Bronchial epithelial cell (primary cell): Measurements from ENCODE around the gene PCDHGC4. TPM values are rescaled to one million over a fixed set of nuclear protein-coding genes. Genes with fewer than 3 reads are reported as not detected.

Experiments used
- DNase-seq: peaks from one replicate; pipeline ENCODE4 v3.0.0-alpha.2; 2010; ENCODE audit warnings: low read depth
- FAIRE-seq: peaks from 2 replicates; lab custom pipeline; 2011; peaks lifted over from hg19 to GRCh38; lab: Jason Lieb, UNC
- H3K27me3 ChIP-seq: 2 replicates; pipeline ENCODE4 v1.5.1; 2011; ENCODE audit warnings: low read length; ENCODE audit not compliant: control insufficient read depth, insufficient read depth
- H3K36me3 ChIP-seq: 2 replicates; pipeline ENCODE4 v1.5.1; 2011; ENCODE audit warnings: low read length; ENCODE audit not compliant: control insufficient read depth, insufficient read depth
- H3K4me3 ChIP-seq: 2 replicates; pipeline ENCODE4 v1.5.1; 2011; ENCODE audit warnings: mild to moderate bottlenecking, low read depth, low read length, control low read depth
- total RNA-seq: library from RNA; depleted of rRNA; stranded (reverse); fragments of >200 nt; gene quantifications from 2 replicates; pipeline ENCODE4 v1.2.1, GENCODE V29; 2014
- TF ChIP-seq, protein P1 (sequence below): IDR thresholded peaks from 2 replicates; pipeline ENCODE4 v1.5.1; 2011; ENCODE audit warnings: mild to moderate bottlenecking, moderate library complexity, low read length, control low read depth, inconsistent platforms; ENCODE audit not compliant: insufficient read depth, severe bottlenecking

PCDHGC4 gene
- 0.53 and 0.90 TPM in 2 replicates for total RNA-seq

DNA sequence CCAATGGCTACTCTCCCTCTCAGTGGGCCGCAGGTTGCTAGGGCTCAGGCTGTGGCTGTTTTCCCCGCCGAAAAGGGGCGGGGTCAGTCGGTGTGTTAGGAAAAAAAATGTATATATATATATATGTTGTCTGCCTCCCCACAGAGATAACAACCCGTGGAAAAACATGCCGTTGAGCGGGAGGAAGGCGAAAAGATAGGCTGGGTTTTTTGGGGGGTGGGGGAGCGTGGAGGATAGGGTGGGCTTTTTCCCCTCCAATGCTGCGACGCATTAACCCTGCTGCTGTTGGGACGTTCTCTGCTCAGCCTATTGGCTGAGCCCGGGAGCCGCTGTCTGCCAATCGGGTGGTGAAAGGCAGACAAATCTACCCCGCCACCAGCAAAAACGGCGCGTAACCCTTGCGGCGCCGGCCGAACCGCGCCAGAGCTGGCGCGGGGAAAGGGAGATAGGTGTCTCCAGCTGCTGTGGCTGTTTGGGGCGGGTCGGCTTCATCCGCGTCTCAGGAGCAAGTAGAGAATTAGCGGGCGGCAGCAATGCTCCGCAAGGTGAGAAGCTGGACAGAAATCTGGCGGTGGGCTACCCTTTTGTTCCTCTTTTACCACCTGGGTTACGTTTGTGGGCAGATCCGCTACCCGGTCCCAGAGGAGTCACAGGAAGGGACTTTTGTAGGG, at the start of gene PCDHGC4:
PCDHGC4 (plus strand) TSS at position 390 of the 671 bp plus-strand sequence; CDS start at position 534, 144 bp downstream.
- H3K4me3 ChIP-seq: peak within 1 kb of the TSS; percentile 26
- DNase-seq: no peak
- no peak for FAIRE-seq
- no peaks in the 10 kb centered on the region for H3K27me3 ChIP-seq
- H3K36me3 ChIP-seq: peaks cover 5% of the 10 kb centered on the region
- TF ChIP-seq, protein P1, sequence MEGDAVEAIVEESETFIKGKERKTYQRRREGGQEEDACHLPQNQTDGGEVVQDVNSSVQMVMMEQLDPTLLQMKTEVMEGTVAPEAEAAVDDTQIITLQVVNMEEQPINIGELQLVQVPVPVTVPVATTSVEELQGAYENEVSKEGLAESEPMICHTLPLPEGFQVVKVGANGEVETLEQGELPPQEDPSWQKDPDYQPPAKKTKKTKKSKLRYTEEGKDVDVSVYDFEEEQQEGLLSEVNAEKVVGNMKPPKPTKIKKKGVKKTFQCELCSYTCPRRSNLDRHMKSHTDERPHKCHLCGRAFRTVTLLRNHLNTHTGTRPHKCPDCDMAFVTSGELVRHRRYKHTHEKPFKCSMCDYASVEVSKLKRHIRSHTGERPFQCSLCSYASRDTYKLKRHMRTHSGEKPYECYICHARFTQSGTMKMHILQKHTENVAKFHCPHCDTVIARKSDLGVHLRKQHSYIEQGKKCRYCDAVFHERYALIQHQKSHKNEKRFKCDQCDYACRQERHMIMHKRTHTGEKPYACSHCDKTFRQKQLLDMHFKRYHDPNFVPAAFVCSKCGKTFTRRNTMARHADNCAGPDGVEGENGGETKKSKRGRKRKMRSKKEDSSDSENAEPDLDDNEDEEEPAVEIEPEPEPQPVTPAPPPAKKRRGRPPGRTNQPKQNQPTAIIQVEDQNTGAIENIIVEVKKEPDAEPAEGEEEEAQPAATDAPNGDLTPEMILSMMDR: no peak

DNA sequence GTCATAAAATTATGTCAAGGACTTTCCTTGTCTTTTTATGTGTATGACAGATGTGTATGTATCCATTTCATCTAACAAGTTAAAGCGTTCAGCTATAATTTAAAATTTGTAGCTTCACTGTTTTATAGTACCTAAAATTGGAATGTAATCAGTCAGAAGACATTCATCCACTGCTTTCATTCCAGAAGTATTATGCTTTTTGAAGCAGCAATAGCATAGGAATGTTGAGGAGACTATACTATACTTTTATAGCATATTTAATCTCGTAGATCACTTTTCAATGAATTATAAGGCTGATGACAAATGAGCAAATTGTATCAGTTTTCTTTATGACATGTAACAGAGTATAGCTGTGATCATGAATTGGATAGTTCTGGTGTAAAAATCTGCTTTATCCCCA, 47.6 kb upstream of the PCDHGC4 start:
- no peak overlapping the region for H3K4me3 ChIP-seq
- FAIRE-seq (no peak), DNase-seq (no peak)
- TF ChIP-seq, protein P1: no peak
- no peaks in the 10 kb centered on the region for H3K27me3 ChIP-seq
- no peaks in the 10 kb centered on the region for H3K36me3 ChIP-seq

DNA sequence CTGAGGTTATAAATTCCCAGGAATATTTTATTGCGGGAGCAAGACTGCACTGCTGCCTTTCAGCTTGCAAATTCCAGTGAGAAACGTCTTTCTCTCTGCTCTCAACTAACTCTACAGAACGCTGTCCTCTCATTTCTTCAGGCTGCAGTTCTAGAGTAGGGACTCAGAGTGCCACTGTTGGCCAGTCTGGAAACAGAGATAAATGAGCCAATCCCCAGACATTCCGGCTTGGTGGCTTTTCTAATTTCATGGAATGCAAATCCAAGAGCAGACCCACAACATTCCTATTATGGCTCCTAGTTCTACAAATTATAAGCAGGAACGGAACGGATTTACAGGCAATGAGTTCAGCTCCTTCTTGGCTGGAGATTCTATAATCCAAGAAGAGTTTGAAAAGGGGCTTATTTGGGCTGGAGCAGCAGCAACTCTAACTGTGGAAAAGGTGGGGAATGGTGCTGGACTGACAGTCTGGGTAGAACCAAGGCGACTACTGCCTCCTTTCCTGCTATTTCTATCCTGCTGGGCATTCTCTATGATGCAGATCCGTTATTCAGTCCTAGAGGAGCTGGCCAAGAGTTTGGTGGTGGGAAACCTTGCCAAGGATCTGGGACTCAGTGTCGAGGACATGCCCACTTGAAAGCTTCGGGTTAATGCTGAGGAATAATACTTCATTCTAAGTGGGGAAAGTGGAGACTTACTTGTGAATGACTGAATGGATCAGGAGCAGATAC, 45.3 kb upstream of the PCDHGC4 start:
- DNase-seq (no peak), FAIRE-seq (no peak)
- no peaks in the 10 kb centered on the region for H3K36me3 ChIP-seq
- H3K27me3 ChIP-seq: no peaks in the 10 kb centered on the region
- no peak overlapping the region for H3K4me3 ChIP-seq
- TF ChIP-seq, protein P1: no peak

DNA sequence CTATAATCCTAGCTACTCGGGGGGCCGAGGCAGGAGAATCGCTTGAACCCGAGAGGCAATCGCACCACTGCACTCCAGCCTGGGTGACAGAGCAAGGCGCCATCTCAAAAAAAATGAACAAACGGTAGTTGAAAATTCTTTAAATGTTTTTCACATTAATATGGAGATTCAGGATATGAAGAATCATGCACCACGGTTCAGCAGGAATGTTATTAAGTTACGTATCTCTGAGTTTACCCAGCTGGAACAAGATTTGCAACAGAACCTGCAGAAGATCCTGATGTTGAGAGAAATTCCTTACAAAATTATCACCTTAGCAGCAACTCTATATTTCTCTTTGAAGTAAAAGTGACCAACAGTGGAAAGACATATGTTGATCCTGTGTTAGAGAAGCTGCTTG, 44.5 kb upstream of the PCDHGC4 start:
- Histone ChIP-seq H3K36me3 (no peaks in the 10 kb centered on the region), H3K27me3 (no peaks in the 10 kb centered on the region), H3K4me3 (no peak overlapping the region)
- TF ChIP-seq, protein P1: no peak
- DNase-seq (no peak), FAIRE-seq (no peak)

DNA sequence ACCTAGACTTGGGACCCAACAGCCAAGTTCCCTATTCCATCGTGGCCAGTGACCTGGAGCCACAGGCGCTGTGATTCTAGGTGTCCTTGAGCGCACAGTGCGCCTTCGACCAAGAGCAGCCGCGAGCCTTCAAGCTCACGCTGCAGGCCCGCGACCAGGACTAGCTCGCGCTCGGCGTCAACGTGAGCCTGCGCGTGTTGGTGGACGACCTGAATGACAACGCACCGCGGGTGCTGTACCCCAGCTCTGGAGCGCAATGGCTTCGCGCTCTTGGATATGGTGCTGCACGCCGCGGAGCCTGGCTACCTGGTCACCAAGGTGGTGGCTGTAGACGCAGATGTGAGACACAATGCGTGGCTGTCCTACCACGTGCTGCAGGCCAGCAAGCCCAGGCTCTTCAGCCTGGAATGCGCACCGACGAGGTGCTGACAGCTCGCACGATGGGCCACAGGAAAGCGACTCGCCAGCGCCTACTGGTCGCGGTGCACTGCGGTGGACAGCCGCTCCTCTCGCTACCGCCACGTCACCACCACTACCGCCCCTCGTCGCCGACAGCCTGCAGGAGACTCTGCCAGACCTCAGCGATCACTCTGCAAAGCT, 43.2 kb upstream of the PCDHGC4 start:
- H3K27me3 ChIP-seq: no peaks in the 10 kb centered on the region
- TF ChIP-seq, protein P1: no peak
- no peaks in the 10 kb centered on the region for H3K36me3 ChIP-seq
- no peak overlapping the region for H3K4me3 ChIP-seq
- FAIRE-seq: no peak
- DNase-seq: no peak
